Measurements from ENCODE around the gene EVI2B. TPM values are rescaled to one million over a fixed set of nuclear protein-coding genes. Genes with fewer than 3 reads are reported as not detected.
A peak's percentile ranks its signal among the peaks of the same experiment; 100 is the strongest.
"Not testable (repeated sequence)": the region's sequence is repeated elsewhere in the genome, so short reads cannot be mapped to it uniquely, and the experiment has no call there.

EVI2B gene
- total RNA-seq, 1 donor = 20.7 TPM

GRCh38 chr17:31311526-31311925 lies 2.3 kb downstream of the EVI2B start:
- no peak for DNase-seq (ENCODE audit: low read depth in 2 of 3, low spot score in 2 of 3)

GRCh38 chr17:31310886-31311285 lies 3.0 kb downstream of the EVI2B start:
- no peak for DNase-seq (ENCODE audit: low read depth in 2 of 3, low spot score in 2 of 3)

GRCh38 chr17:31310260-31310659 lies 3.6 kb downstream of the EVI2B start:
- DNase-seq (ENCODE audit: low read depth in 2 of 3, low spot score in 2 of 3) = peak in 1 of 3 donors; percentile 30

DNA sequence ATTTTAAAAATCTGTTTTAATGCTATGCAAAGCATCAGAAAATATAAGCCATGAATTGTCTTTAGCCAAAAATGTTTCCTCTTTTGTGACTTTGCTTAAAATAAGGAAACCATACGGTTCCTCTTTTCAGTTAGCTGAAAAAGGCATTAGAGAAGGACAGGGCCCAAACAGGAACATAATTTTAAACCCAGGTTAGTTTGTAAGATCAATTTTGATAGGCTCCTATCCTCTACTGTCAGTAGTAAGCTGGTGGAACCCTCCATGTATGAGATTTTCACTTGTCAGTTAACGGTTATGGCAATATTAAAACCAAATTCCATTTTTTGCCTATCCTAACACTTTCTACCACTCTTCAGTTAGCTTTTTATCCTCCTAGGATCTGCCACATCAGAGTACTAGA lies 4.3 kb downstream of the EVI2B start:
- DNase-seq (ENCODE audit: low read depth in 2 of 3, low spot score in 2 of 3) = peak in 2 of 3 donors; percentile 78 to 91

- peak in 1 of 3 donors; percentile 51 for DNase-seq (ENCODE audit: low read depth in 2 of 3, low spot score in 2 of 3)
These were observed 5.2 kb downstream of the EVI2B start for GRCh38 chr17:31308372-31309334.

DNA sequence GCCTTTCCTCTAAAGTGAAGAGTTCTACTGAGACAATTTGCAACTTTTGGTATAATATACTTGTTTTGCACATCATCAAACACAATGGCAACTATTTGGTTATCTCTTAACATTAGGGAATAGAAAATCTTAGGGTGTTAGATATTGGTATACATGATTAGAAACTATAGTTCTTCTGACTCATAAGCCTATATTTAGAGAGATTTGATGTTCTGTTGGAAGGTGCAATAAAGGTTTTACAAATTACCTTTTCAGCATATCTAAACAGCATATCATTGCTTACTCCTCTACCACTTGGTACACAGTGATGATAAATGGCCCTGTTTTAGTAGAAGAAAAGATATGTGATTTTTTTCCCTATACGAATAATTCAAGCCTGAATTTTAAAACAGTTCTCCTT lies 6.2 kb downstream of the EVI2B start:
- DNase-seq (ENCODE audit: low read depth in 2 of 3, low spot score in 2 of 3) = no peak

- DNase-seq (ENCODE audit: low read depth in 2 of 3, low spot score in 2 of 3) = no peak
These were observed 14.2 kb downstream of the EVI2B start for GRCh38 chr17:31299624-31300023.

- DNase-seq (ENCODE audit: low read depth in 2 of 3, low spot score in 2 of 3) = no peak
These were observed 16.8 kb downstream of the EVI2B start, which contains the start of gene OMG for GRCh38 chr17:31297090-31297489. Gene OMG, minus strand, starts transcription at chr17:31297239. Its CDS starts 908 bp downstream, at chr17:31296331.

DNA sequence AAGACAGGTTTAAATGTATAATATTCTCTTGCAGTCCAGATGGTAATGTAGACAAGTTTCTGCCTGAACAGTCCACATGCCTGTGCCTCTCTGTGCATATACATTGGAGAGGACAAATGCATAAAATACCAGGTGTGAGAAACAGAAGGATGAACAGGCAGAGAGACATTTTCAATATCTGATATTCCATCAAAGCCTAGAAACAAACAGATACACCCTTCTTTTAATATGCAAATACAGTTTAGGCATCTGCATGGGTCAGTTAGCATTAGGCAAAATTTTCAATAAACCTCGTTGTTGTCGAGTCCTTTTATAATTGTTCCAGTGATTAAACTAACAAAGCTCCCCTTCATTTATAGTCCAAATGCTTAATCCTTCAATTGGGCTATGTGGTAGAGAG lies 17.7 kb downstream of the EVI2B start:
- DNase-seq (ENCODE audit: low read depth in 2 of 3, low spot score in 2 of 3) = no peak

- no peak for DNase-seq (ENCODE audit: low read depth in 2 of 3, low spot score in 2 of 3)
These were observed 18.4 kb downstream of the EVI2B start for GRCh38 chr17:31295489-31295871.

- no peak for DNase-seq (ENCODE audit: low read depth in 2 of 3, low spot score in 2 of 3)
These were observed 18.9 kb downstream of the EVI2B start for GRCh38 chr17:31294820-31295488.

- no peak for DNase-seq (ENCODE audit: low read depth in 2 of 3, low spot score in 2 of 3)
These were observed 19.6 kb downstream of the EVI2B start for GRCh38 chr17:31294231-31294630.

GRCh38 chr17:31293581-31293980 lies 20.3 kb downstream of the EVI2B start:
- no peak for DNase-seq (ENCODE audit: low read depth in 2 of 3, low spot score in 2 of 3)

GRCh38 chr17:31291820-31292219 lies 22.0 kb downstream of the EVI2B start:
- no peak for DNase-seq (ENCODE audit: low read depth in 2 of 3, low spot score in 2 of 3)

- DNase-seq (ENCODE audit: low read depth in 2 of 3, low spot score in 2 of 3) = no peak
These were observed 24.1 kb downstream of the EVI2B start for GRCh38 chr17:31289790-31290189.

DNA sequence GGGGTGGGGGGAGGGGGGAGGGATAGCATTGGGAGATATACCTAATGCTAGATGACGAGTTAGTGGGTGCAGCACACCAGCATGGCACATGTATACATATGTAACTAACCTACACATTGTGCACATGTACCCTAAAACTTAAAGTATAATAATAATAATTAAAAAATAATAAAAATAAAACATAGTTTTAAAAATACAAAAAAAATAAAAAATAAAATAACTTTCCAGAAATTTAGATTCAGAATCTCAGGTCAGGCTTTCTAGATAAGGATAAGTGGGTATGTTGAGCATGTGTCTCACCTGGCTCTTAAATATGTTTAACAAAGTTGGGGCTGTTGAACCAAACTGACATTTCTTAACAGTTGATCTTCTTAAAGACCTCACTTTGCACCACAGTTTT lies 25.9 kb downstream of the EVI2B start:
- not testable (repeated sequence) for DNase-seq (ENCODE audit: low read depth in 2 of 3, low spot score in 2 of 3)

- no peak for DNase-seq (ENCODE audit: low read depth in 2 of 3, low spot score in 2 of 3)
These were observed 27.3 kb downstream of the EVI2B start for GRCh38 chr17:31286587-31286986.

DNA sequence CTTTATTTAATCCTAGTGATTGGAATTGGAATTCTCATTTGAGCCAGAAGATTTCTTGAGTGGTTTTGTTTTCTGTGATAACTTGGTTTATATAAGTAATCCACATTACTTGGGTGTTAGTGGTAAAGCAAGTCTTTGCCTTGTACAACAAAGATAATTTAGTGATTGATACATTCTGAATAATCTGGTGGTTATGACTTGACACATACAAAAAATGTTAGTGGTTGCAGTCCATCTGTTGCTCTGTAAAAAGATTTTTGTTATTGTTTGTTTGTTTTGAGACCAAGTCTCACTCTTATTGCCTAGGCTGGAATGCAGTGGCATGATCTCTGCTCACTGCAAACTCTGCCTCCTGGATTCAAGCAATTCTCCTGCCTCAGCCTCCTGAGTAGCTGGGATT lies 30.0 kb downstream of the EVI2B start:
- DNase-seq (ENCODE audit: low read depth in 2 of 3, low spot score in 2 of 3) = no peak

GRCh38 chr17:31281061-31281460 lies 32.8 kb downstream of the EVI2B start:
- DNase-seq (ENCODE audit: low read depth in 2 of 3, low spot score in 2 of 3) = no peak

DNA sequence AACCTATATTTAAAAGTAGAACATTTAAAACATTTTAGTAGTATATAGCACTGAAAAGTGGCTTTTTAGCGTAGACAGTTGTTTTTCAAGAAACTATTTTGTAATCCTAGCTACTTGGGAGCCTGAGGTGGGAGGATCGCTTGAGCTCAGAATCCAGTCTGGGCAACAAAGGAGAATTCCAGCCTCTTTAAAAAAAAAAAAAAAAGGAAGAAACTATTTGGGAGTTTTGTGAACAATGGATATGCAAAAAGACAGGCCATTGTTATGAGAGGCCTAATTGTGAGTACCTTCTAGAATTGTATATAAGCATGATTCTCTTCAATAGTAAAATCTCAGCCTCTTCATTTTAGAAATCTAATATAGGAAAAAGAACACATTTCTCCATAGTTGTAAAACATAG lies 34.5 kb downstream of the EVI2B start:
- no peak for DNase-seq (ENCODE audit: low read depth in 2 of 3, low spot score in 2 of 3)

DNA sequence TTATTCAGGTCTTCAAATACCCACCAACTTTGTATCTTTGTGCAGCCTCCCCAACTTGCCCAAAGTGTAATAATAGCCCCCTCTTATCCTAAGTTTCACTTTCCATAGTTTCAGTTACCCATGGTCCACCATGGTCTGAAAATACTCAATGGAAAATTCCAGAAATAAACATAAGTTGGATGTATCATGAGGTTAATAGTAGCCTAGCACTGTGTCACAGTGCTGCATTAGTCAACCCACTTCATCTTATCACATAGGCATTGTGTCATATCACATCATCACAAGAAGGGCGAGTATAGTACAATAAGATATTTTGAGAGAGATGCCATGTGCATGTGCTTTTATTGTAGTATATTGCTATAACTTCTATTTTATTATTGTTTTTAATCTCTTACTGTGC lies 38.7 kb downstream of the EVI2B start:
- DNase-seq (ENCODE audit: low read depth in 2 of 3, low spot score in 2 of 3) = no peak

GRCh38 chr17:31274252-31274651 lies 39.6 kb downstream of the EVI2B start:
- no peak for DNase-seq (ENCODE audit: low read depth in 2 of 3, low spot score in 2 of 3)

All from hematopoietic multipotent progenitor cell (in vitro differentiated cells).